ENCODE data around the gene PLCL2. TPM values are rescaled to one million over a fixed set of nuclear protein-coding genes. Genes with fewer than 3 reads are reported as not detected.

Gene PLCL2
- total and polyA plus RNA-seq, 10 of the 15 experiments (the other 5 are each of a cell fraction or from before 2014, with no cell fraction given) = 7.5 to 37.3 (median 21.7) TPM

GRCh38 chr3:16961621-16962205, 77.0 kb downstream of the PLCL2 start (continued):
- no peak for TF ChIP-seq BHLHE40 (IDR thresholded peaks at IDR 0.05; ENCODE audit: borderline replicate concordance in 1 of 2, low read depth in 2 of 2, low read length in 1 of 2)

- SMC1A ChIA-PET (ENCODE audit: uncharacterized antibody, unreplicated experiment) = interaction anchor here (1.2 to 2.1 kb wide), 4 partner anchors 12 to 51 kb away, joined by 3 to 7 read pairs (median 6); no protein-coding TSS in a partner anchor
- RAD21 ChIA-PET (ENCODE audit: unreplicated experiment) = interaction anchor here (1.0 kb wide), 1 partner anchor 48 kb away, joined by 3 read pairs; no protein-coding TSS in a partner anchor
- CTCF ChIA-PET = interaction anchor here (0.7 to 1.7 kb wide), 2 partner anchors 9 to 12 kb away, joined by 3 to 4 read pairs; no protein-coding TSS in a partner anchor
- in situ Hi-C loops (cut with MboI) (no loop called here), intact Hi-C loops (cut with micrococcal nuclease; ENCODE audit: unreplicated experiment) (no loop called here)
- Histone ChIP-seq H3K9ac (ENCODE audit: control insufficient read depth, insufficient read depth, low read length) (no peak overlapping the region), H3K9me3 (replicated peaks; ENCODE audit: control insufficient read depth, insufficient read depth, low read length) (peaks cover 4% of the 10 kb centered on the region; the same call in 2 of the 3 replicates), H4K20me1 (ENCODE audit: control insufficient read depth, insufficient read depth) (no peaks in the 10 kb centered on the region), H3K27ac (ENCODE audit: control insufficient read depth, insufficient read depth) (no peak overlapping the region), H3K4me1 (ENCODE audit: control insufficient read depth, insufficient read depth, low read length) (no peaks in the 10 kb centered on the region), H3K79me2 (ENCODE audit: control insufficient read depth, insufficient read depth, low read length) (peaks cover 32% of the 10 kb centered on the region), H3K4me3 (no peak overlapping the region), H3K36me3 (ENCODE audit: control insufficient read depth in 2 of 2, insufficient read depth in 2 of 2, low read length in 1 of 2) (no peaks in the 10 kb centered on the region), H3K27me3 (replicated peaks in 1 of 2; ENCODE audit: control insufficient read depth in 2 of 2, insufficient read depth in 2 of 2, low read length in 1 of 2) (no peaks in the 10 kb centered on the region), H3K4me2 (ENCODE audit: control insufficient read depth, insufficient read depth) (no peak overlapping the region), H2AFZ (ENCODE audit: control insufficient read depth, low read depth, low read length) (no peak overlapping the region)
- ATAC-seq = no peak
- POLR2A ChIA-PET = interaction anchor here (1.5 kb wide), 1 partner anchor 12 kb away, joined by 4 read pairs; no protein-coding TSS in a partner anchor
- BruUV-seq (replicated peaks) = no TSS peak
- 63% methylated on average over 3 of the region's 3 CpGs for WGBS (ENCODE audit: insufficient coverage, insufficient replicate concordance, low lambda C conversion rate, missing lambda C conversion rate)
- no peak for DNase-seq (ENCODE audit: low read depth, low spot score)
- FAIRE-seq = no peak
- TF ChIP-seq HDAC6 (IDR thresholded peaks at IDR 0.05; ENCODE audit: unreplicated experiment) (no peak), PKNOX1 (IDR thresholded peaks at IDR 0.05) (no peak), TAF1 (IDR thresholded peaks at IDR 0.05; ENCODE audit: borderline replicate concordance, low read depth, low read length) (no peak), FOXK2 (IDR thresholded peaks at IDR 0.05) (no peak), IKZF2 (IDR thresholded peaks at IDR 0.05) (no peak), KDM1A (IDR thresholded peaks at IDR 0.05; ENCODE audit: borderline replicate concordance) (no peak), MEF2A (IDR thresholded peaks at IDR 0.05; ENCODE audit: insufficient read depth, low read depth, low read length) (no peak), RAD51 (IDR thresholded peaks at IDR 0.05) (no peak), NR2F1 (conservative IDR thresholded peaks at IDR 0.05) (no peak), E2F4 (IDR thresholded peaks at IDR 0.05; ENCODE audit: low read depth, low read length) (no peak), NFXL1 (IDR thresholded peaks at IDR 0.05; ENCODE audit: borderline replicate concordance) (no peak), ZBTB40 (IDR thresholded peaks at IDR 0.05; ENCODE audit: borderline replicate concordance) (no peak), LARP7 (IDR thresholded peaks at IDR 0.05) (no peak), BMI1 (IDR thresholded peaks at IDR 0.05; ENCODE audit: borderline replicate concordance) (no peak), KLF5 (IDR thresholded peaks at IDR 0.05; ENCODE audit: partially characterized antibody) (no peak), CEBPB (IDR thresholded peaks at IDR 0.05; ENCODE audit: borderline replicate concordance in 1 of 2, low read depth in 2 of 2, low read length in 2 of 2) (no peak), IRF4 (IDR thresholded peaks at IDR 0.05; ENCODE audit: low read depth, low read length) (no peak)
Observed at GRCh38 chr3:16975083-16975482, 90.3 kb downstream of the PLCL2 start.

Measured in GM12878 (cell line).